ENCODE data around the gene ATP6V1C2. TPM values are rescaled to one million over a fixed set of nuclear protein-coding genes. Genes with fewer than 3 reads are reported as not detected.

ATP6V1C2 gene
- total and polyA plus RNA-seq, 9 of the 15 experiments (the other 6 are each of a cell fraction or from before 2014, with no cell fraction given) = 0.01 to 0.31 (median 0.10) TPM; not detected in 4

DNA sequence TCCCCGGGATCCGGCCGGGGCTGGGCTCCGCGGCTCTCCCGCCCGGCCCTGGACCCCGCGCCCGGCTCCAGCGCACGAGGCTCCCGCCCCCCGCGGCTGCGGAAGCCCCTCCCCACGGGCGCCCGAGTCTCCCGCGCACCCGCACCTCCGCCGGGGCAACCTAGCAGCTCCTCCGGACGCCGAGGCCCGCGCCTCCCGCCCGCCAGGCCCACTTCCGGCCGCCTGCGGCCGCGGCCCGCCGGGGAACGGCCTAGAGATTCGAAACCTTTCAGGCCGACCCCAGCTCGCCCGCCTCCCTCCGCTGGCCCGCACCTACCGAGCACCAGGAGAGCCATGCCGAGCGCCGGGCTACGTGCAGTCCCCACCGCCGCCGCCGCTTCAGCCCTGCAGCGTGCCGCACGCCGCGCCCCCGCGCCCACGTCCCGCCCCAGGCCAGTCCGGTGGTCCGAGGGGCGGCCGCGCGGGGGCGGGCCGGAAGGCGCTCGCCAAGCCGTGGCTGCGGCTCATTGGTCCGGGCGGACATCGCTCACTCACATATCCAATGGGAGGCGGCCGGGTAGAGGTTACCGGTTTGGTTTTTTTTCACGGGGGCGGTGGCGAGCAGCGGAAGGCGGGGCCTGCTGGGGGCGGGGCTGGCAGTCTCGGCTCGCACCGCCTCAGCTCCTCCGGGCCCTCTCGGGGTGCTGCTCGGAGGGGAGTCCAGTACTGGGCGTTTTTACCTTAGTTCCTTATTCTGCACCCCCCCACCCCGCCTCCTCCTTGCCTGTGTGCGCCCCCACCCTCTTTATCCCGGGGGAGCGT, 91.1 kb downstream of the ATP6V1C2 start, which contains the start of gene PDIA6 (continued):
- TF ChIP-seq PKNOX1 (IDR thresholded peaks at IDR 0.05) (peak; percentile 99), GATAD2B (IDR thresholded peaks at IDR 0.05; ENCODE audit: borderline replicate concordance) (no peak; the same call in none of the 2 replicates), ETV5 (CRISPR knock-in tag; IDR thresholded peaks at IDR 0.05; ENCODE audit: low read depth) (0 out of 2 replicates have a peak, but pooled peaks have one; percentile 41), ZNF512 (tag; IDR thresholded peaks at IDR 0.05) (no peak), TBP (optimal IDR thresholded peaks at IDR 0.05; ENCODE audit: low read depth, low read length) (peak; percentile 44), TGIF2 (CRISPR knock-in tag; IDR thresholded peaks at IDR 0.05) (0 out of 2 replicates have a peak, but pooled peaks have one; percentile 29), ZNF263 (CRISPR knock-in tag; IDR thresholded peaks at IDR 0.05; ENCODE audit: borderline replicate concordance) (no peak), SP2 (IDR thresholded peaks at IDR 0.05; ENCODE audit: extremely low read depth, low read depth, low read length, poor library complexity, severe bottlenecking) (peak; percentile 85), MXD1 (CRISPR knock-in tag; IDR thresholded peaks at IDR 0.05; ENCODE audit: borderline replicate concordance, poor library complexity, severe bottlenecking) (peak; percentile 39), SMAD4 (CRISPR knock-in tag; conservative IDR thresholded peaks at IDR 0.05) (peak; percentile 54; the same call in 1 of the 2 replicates), CCNT2 (IDR thresholded peaks at IDR 0.05; ENCODE audit: borderline replicate concordance, extremely low read depth, insufficient read length, low read depth, low read length) (peak; percentile 80), RB1 (IDR thresholded peaks at IDR 0.05; ENCODE audit: low read depth) (peak; percentile 88), TAF1 (IDR thresholded peaks at IDR 0.05; ENCODE audit: control insufficient read depth, extremely low read depth, insufficient read depth, low read length, severe bottlenecking) (peak; percentile 75), ZNF217 (CRISPR knock-in tag; IDR thresholded peaks at IDR 0.05) (no peak), PREB (CRISPR knock-in tag; IDR thresholded peaks at IDR 0.05) (no peak)
- TF ChIP-seq, protein P1, sequence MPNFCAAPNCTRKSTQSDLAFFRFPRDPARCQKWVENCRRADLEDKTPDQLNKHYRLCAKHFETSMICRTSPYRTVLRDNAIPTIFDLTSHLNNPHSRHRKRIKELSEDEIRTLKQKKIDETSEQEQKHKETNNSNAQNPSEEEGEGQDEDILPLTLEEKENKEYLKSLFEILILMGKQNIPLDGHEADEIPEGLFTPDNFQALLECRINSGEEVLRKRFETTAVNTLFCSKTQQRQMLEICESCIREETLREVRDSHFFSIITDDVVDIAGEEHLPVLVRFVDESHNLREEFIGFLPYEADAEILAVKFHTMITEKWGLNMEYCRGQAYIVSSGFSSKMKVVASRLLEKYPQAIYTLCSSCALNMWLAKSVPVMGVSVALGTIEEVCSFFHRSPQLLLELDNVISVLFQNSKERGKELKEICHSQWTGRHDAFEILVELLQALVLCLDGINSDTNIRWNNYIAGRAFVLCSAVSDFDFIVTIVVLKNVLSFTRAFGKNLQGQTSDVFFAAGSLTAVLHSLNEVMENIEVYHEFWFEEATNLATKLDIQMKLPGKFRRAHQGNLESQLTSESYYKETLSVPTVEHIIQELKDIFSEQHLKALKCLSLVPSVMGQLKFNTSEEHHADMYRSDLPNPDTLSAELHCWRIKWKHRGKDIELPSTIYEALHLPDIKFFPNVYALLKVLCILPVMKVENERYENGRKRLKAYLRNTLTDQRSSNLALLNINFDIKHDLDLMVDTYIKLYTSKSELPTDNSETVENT (CRISPR knock-in tag; IDR thresholded peaks at IDR 0.05) = peak; percentile 64; the same call in 1 of the 2 replicates
- TF ChIP-seq, protein P2, sequence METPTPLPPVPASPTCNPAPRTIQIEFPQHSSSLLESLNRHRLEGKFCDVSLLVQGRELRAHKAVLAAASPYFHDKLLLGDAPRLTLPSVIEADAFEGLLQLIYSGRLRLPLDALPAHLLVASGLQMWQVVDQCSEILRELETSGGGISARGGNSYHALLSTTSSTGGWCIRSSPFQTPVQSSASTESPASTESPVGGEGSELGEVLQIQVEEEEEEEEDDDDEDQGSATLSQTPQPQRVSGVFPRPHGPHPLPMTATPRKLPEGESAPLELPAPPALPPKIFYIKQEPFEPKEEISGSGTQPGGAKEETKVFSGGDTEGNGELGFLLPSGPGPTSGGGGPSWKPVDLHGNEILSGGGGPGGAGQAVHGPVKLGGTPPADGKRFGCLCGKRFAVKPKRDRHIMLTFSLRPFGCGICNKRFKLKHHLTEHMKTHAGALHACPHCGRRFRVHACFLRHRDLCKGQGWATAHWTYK (CRISPR knock-in tag; IDR thresholded peaks at IDR 0.05) = peak; percentile 42; the same call in 1 of the 2 replicates

Data from K562 (cell line).